ENCODE measurements around the gene RPP25L.

DNA sequence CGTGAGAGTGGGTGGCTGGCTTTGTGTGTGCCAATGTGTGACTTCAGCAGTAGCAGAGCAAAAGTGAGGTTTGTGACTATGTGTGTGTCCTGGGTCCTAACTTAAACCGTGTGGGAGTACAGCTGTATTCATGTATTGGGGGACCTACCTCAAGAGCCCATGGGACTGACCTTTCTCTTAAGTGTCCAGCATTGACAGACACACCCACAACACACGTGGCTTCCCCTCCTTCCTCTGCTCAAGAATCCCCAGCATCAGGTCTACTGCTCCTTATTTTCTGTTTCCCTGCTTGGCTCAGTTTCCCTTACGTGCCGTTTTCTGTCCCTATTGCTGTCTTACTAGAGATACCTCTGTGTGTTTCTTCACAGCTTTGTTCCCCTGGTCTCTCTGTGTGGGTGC lies 40.7 kb upstream of the RPP25L start:
- TF ChIP-seq, protein P1, sequence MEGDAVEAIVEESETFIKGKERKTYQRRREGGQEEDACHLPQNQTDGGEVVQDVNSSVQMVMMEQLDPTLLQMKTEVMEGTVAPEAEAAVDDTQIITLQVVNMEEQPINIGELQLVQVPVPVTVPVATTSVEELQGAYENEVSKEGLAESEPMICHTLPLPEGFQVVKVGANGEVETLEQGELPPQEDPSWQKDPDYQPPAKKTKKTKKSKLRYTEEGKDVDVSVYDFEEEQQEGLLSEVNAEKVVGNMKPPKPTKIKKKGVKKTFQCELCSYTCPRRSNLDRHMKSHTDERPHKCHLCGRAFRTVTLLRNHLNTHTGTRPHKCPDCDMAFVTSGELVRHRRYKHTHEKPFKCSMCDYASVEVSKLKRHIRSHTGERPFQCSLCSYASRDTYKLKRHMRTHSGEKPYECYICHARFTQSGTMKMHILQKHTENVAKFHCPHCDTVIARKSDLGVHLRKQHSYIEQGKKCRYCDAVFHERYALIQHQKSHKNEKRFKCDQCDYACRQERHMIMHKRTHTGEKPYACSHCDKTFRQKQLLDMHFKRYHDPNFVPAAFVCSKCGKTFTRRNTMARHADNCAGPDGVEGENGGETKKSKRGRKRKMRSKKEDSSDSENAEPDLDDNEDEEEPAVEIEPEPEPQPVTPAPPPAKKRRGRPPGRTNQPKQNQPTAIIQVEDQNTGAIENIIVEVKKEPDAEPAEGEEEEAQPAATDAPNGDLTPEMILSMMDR (IDR thresholded peaks at IDR 0.05), result no peak
- TF ChIP-seq POLR2A (IDR thresholded peaks at IDR 0.05), result no peak
